ENCODE results near the gene MARCO.
"Not testable (repeated sequence)": the region's sequence is repeated elsewhere in the genome, so short reads cannot be mapped to it uniquely, and the experiment has no call there.

- not testable (repeated sequence) for TF ChIP-seq POLR2A (IDR thresholded peaks at IDR 0.05; ENCODE audit: low read length); GATA1 (IDR thresholded peaks at IDR 0.05; ENCODE audit: low read depth, low read length)
These were observed 6.3 kb downstream of the MARCO start for GRCh38 chr2:118948266-118948665.
